Right lobe of liver (tissue), 4 donors: ENCODE data around the gene PDE4A.

Experiments used
- POLR2A ChIP-seq: fragments of 450-650 bp; IDR thresholded peaks from one replicate; pipeline ENCODE4 v1.6.1; 2017; ENCODE audit warnings: antibody characterized with exemption, mild to moderate bottlenecking
- TF ChIP-seq, protein P1 (sequence below), 4 donors: fragments of 200-600 bp in 3 of 4; fragments of 450-650 bp in 1 of 4; IDR thresholded peaks; one replicate each; pipeline versions ENCODE4 v1.5.1 to v1.8.0; 2016 to 2022; ENCODE audit warnings: antibody characterized with exemption in 4 of 4, mild to moderate bottlenecking in 2 of 4
- donor health status: DM: no; HTN: no; CAD: no.
- donor health status: DM: no; HTN: no; CAD: no.
- donor health status: DM: no; HTN: yes; CAD: no.

GRCh38 chr19:10517760-10518443, 97.6 kb downstream of the PDE4A start:
- TF ChIP-seq, protein P1, sequence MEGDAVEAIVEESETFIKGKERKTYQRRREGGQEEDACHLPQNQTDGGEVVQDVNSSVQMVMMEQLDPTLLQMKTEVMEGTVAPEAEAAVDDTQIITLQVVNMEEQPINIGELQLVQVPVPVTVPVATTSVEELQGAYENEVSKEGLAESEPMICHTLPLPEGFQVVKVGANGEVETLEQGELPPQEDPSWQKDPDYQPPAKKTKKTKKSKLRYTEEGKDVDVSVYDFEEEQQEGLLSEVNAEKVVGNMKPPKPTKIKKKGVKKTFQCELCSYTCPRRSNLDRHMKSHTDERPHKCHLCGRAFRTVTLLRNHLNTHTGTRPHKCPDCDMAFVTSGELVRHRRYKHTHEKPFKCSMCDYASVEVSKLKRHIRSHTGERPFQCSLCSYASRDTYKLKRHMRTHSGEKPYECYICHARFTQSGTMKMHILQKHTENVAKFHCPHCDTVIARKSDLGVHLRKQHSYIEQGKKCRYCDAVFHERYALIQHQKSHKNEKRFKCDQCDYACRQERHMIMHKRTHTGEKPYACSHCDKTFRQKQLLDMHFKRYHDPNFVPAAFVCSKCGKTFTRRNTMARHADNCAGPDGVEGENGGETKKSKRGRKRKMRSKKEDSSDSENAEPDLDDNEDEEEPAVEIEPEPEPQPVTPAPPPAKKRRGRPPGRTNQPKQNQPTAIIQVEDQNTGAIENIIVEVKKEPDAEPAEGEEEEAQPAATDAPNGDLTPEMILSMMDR (IDR thresholded peaks at IDR 0.05), result no peak
- no peak for TF ChIP-seq POLR2A
